HG03196 (cell line): Measurements from ENCODE around the gene CLHC1.
"Not testable (repeated sequence)": the region's sequence is repeated elsewhere in the genome, so short reads cannot be mapped to it uniquely, and the experiment has no call there.

Experiments used
- ATAC-seq: cut with Tn5 transposase; IDR thresholded peaks from one replicate; pipeline ENCODE4 v1.9.1; 2021; ENCODE audit not compliant: unreplicated experiment

The CLHC1 gene

DNA sequence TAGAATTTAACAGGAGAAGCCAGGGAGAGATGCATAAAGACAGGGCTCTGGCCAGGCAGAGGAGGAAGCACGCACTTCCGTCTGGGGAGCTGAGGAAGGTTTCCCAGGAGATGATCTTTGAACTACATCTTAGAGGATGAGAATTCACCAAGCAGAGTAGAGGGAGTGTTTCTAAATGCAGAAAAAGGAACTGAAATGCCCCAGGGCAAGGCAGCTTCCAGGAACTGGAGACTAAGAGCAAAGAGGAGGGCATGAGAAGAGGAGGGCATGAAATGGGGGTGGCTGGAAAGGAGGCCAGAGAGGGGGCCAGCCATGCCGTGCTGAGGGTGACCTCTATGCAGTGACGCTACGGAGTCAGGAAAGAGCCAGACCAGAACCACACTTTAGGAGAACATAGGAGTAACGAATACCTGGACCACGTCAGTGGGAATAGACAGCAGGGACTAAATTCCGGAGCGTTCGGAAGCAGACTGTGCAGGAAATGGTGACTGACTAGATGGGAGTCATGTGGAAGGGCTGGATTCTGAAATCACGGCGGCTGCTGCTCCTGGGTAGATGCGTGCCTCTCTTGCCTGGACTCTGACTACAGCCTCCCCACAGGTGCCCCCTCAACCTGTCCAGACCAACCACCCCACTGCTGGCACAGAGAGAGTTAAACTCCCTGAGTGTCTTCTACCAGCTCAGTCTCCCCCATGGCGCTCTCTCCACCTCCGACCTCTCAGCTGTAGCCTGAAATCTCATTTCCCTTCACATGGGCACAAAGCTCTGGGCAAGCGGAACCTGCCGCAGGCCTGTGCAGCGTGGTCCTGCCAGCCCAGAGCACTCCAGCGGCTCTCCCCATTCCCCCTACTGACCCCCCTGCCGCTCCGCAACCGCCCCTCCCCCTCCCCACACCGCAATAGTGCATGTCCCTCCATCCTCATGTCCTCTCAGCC is 94.8 kb downstream of the CLHC1 start:
- ATAC-seq, result no peak

DNA sequence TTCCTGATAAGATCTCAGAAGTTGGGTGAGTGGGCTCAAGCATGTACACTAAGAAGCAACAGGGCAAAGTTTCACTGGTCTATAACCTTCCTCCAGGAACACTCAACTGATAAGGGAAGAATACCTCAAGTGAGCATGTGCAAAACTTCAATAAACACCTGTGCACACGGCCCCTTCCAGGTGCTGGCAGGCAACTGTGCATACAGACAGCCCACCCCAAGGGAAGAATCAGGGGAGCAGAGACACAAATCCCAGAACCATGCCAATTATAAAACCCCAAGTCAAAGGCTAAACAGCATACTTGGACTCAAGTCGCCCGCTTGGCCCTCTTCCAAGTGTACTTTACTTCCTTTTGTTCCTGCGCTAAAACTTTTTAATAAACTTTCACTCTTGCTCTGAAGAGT is 96.0 kb downstream of the CLHC1 start:
- ATAC-seq, result no peak

DNA sequence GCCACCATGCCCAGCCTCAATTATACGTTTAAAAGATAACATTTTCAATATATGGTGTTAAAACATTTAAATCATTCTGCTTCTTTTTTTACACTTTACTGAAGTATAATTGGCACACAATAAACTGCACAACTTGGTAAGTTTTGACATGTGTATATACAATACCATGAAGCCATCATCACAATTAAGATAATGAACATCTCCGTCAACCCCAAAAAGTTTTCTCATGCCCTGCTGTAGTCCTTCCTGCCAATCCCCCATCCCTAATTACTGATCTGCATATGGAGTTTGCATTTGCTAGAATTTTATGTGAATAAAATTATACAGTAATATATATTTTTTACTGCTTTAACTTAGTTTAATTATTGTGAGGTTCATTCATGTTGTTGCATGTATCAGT is 96.6 kb downstream of the CLHC1 start:
- ATAC-seq, result no peak

DNA sequence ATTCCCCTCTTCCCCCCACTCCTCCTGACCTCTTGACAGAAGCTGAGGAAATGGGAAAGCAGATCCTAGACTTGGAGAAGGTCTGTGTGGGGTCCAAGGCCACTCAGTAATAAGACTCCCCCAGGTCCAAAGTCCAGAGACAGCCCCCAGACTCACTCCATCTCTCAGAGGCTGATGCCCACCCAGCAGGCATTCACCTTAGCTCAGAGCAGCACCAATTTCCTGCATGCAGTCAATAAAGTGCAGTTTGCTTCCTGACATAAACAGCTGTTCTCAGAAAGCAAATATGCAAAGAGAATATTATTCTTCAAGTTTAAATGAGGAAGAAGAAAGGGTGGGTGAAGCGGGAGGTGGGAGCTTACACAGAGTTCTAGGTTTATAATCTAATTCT is 97.8 kb downstream of the CLHC1 start:
- ATAC-seq, result no peak

DNA sequence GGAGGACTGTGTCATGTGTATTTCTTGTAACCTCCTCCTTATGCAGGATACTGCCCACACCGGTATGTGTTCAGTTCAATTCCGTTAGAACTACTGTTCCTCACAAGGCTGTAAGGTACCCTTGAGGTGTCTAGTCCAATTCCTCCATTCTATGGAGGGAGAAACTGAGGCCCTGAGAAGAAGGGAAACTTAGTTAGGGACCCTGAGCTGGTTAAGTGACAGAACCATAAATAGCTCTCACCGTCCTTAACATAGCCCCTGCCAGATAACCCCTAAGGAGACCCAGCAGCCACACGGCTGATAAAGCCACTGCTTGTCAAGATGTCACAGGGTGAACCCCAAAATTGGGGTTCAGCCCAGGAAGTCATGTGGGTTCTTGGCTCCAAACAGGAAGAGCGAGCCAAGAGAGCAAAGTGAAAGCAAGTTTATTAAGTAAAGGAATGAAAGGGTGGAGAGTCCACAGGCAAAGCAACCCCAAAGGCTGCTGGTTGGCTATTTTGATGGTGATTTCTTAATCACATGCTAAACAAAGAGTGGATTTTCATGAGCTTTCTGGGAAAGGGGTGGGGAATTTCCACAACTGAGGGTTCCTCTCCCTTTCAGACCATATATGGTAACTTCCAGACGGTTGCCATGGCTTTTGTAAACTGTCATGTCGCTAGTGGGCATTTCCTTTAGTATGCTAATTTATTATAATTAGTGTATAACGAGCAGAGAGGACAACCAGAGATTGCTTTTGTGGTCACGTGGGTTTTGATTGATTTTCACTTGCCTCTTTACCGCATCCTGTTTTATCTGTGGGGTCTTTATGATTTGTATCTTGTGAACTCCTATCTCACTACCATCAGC is 98.4 kb downstream of the CLHC1 start:
- peak; percentile 49 for ATAC-seq

DNA sequence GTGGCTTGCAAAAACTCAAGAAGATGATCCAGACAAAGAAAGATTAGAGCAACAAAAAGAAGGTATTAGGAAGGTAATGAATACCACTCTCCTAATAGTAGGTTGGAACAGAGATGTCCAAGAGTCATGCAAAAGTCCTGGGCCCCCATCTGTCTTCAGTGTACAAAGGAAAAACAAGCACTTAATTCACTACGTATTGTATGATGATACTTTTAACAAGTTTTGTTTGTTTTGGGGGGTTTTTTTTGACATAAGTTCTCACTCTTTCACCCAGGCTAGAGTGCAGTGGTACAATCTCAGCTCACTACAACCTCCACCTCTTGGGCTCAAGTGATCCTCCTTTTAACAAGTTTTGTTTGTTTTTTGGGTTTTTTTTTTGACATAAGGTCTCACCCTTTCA is 101.2 kb downstream of the CLHC1 start:
- no peak for ATAC-seq

DNA sequence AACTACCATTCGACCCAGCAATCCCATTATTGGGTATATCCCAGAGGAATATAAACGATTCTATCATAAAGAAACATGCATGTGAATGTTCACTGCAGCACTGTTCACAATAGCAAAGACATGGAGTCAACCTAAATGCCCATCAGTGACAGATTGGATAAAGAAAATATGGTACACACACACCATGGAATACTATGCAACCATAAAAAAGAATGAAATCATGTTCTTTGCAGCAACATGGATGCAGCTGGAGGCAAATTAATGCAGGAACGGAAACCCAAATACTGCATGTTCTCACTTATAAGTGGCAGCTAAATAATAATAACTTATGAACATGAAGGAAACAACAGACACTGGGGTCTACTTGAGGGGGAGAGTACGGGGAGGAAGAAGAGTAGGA is 105.5 kb downstream of the CLHC1 start:
- not testable (repeated sequence) for ATAC-seq
